Karpas-422 (cell line): ENCODE data around the gene CPXM1. TPM values are rescaled to one million over a fixed set of nuclear protein-coding genes. Genes with fewer than 3 reads are reported as not detected.

Experiments
- DNase-seq: peaks from one replicate; pipeline ENCODE4 v3.0.0-alpha.2; 2015
- H2AFZ ChIP-seq: fragments of 200-600 bp; sonication (generic); 2 replicates; pipeline ENCODE4 v1.6.1; 2014; ENCODE audit warnings: antibody characterized with exemption, low read length, mixed read lengths
- H3K27ac ChIP-seq: fragments of 200-600 bp; sonication (generic); 2 replicates; pipeline ENCODE4 v1.5.1; 2014; ENCODE audit warnings: mild to moderate bottlenecking, low read length, moderate library complexity
- H3K27me3 ChIP-seq: fragments of 200-600 bp; sonication (generic); 2 replicates; pipeline ENCODE4 v1.6.1; 2014; ENCODE audit warnings: low read length, mixed read lengths
- H3K36me3 ChIP-seq: fragments of 200-600 bp; sonication (generic); 2 replicates; pipeline ENCODE4 v1.6.1; 2014; ENCODE audit warnings: low read length, mixed read lengths; ENCODE audit not compliant: insufficient read depth
- H3K4me1 ChIP-seq: fragments of 200-600 bp; sonication (generic); 2 replicates; pipeline ENCODE4 v1.6.1; 2014; ENCODE audit warnings: mild to moderate bottlenecking, low read length, mixed read lengths
- H3K4me2 ChIP-seq: fragments of 200-600 bp; sonication (generic); 2 replicates; pipeline ENCODE4 v1.6.1; 2014; ENCODE audit warnings: low read length, low read depth, mild to moderate bottlenecking; ENCODE audit not compliant: poor library complexity, severe bottlenecking
- H3K4me3 ChIP-seq: fragments of 200-600 bp; sonication (generic); 2 replicates; pipeline ENCODE4 v1.5.1; 2014; ENCODE audit warnings: mild to moderate bottlenecking, antibody characterized with exemption, low read length, mixed read lengths
- H3K79me2 ChIP-seq: fragments of 200-600 bp; sonication (generic); 2 replicates; pipeline ENCODE4 v1.6.1; 2014; ENCODE audit warnings: mild to moderate bottlenecking, low read length, mixed read lengths
- H3K9ac ChIP-seq: fragments of 200-600 bp; sonication (generic); 2 replicates; pipeline ENCODE4 v1.6.0; 2014; ENCODE audit warnings: low read length
- H3K9me2 ChIP-seq: fragments of 200-600 bp; sonication (generic), shearing (Covaris generic); replicated peaks from 2 replicates; pipeline ENCODE4 v1.6.0; 2014; ENCODE audit warnings: mild to moderate bottlenecking, low read length, moderate library complexity; ENCODE audit not compliant: insufficient read depth
- H3K9me3 ChIP-seq: fragments of 300-700, 200-600 bp; sonication (generic); 2 replicates; pipeline ENCODE4 v1.6.1; 2014; ENCODE audit warnings: low read length, mixed read lengths
- H4K20me1 ChIP-seq: fragments of 200-600 bp; sonication (generic); 2 replicates; pipeline ENCODE4 v1.6.1; 2014; ENCODE audit warnings: mild to moderate bottlenecking, antibody characterized with exemption, low read length, low read depth; ENCODE audit not compliant: insufficient read depth
- total RNA-seq: library from RNA; depleted of rRNA; stranded (reverse); fragments of >200 nt; shearing (Covaris generic); gene quantifications from 2 replicates; pipeline ENCODE4 v1.2.3, GENCODE V29; 2014; ENCODE audit warnings: low replicate concordance

Gene CPXM1
- total RNA-seq, 1 experiment from 2014 or later = not detected

DNA sequence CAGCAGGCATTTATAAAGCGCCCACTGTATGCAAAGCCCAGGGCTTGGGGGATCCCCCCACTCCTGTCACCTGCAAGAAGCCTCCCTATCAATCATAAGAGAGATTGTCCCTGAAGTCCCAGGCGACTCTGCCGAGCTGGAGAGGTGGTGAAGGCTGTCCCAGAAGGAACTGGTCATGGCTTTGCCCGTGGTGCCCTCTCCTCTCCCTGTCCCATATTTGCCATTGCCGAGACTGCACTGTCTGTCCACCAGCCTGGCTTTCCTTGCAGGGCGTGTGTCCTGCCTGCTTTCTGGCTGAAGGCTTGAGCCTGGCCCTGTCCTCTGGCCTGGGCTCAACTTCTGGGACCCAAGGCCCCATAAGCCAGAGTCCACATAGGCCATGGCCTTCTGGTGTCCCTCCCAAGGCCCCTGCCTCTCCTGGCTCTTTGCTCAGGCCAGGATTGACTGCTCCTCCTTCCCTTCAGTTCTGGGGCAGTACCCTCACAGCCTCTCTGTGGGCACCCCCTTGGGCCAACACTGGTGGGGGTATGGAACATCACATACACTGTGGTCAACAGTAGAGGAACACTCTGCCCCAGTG is 46.9 kb downstream of the CPXM1 start:
- peak overlapping the region; percentile 76 for H3K4me2 ChIP-seq

DNA sequence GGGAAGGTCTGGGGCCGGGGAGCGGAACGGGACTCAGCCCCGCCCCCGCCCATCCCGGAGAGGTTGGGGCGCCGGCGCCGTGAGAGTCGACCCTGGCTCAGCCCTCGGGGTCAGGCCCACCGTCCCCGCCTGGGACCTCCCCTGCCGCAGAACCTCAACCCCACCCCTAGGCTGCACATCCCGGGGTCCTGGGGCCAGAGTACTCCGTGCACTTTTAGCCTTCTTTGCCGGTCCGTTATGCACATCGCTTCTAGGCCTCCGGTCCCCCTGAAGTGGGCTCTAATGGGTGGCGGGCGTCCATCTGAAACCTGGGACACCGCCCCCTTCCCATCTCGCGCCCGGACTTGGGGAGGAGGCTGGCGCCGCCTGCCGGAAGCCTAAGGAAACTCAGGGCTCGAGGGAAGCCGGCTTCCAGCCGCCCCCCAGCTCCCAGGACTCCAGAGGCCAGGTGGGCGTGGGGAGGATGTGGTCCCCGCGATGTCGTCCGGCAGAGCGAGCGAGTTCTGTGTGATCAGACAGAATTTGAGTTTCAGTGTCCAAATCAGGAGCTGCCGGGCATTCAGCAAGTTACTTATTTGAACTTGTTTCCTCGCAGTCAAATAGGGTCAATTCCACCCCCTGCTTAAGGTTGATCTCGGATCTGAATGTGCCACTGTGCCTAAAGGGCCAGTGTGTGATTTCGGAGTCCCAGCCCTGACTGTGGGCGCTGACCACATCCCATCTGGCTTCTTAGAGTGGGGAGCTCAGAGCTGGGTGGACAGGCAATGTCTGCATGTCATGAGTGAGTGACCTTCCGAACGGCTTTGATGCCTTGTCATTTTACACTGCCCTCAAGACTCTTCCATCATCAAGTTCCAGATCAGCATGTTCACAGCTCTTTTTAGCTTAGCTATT is 47.6 kb downstream of the CPXM1 start:
- Histone ChIP-seq H3K79me2 (no peaks in the 10 kb centered on the region), H3K4me3 (peak overlapping the region; percentile 73), H3K27ac (no peak overlapping the region), H4K20me1 (no peaks in the 10 kb centered on the region), H3K9ac (peak overlapping the region; percentile 80), H2AFZ (peak overlapping the region; percentile 63; the same call in 1 of the 2 replicates), H3K9me2 (no peaks in the 10 kb centered on the region), H3K9me3 (no peaks in the 10 kb centered on the region), H3K27me3 (no peaks in the 10 kb centered on the region), H3K4me1 (peaks cover 53% of the 10 kb centered on the region), H3K36me3 (no peaks in the 10 kb centered on the region), H3K4me2 (peak overlapping the region; percentile 76)
- DNase-seq = peak; percentile 91

More for the DNA sequence above, 46.9 kb downstream of the CPXM1 start:
- Histone ChIP-seq H3K9me2 (no peaks in the 10 kb centered on the region), H3K4me3 (no peak overlapping the region; the same call in 1 of the 2 replicates), H3K27me3 (no peaks in the 10 kb centered on the region), H2AFZ (no peak overlapping the region), H3K79me2 (no peaks in the 10 kb centered on the region), H3K9ac (no peak overlapping the region), H3K4me1 (peaks cover 47% of the 10 kb centered on the region), H3K36me3 (no peaks in the 10 kb centered on the region), H3K27ac (no peak overlapping the region), H4K20me1 (no peaks in the 10 kb centered on the region), H3K9me3 (no peaks in the 10 kb centered on the region)
- no peak for DNase-seq

DNA sequence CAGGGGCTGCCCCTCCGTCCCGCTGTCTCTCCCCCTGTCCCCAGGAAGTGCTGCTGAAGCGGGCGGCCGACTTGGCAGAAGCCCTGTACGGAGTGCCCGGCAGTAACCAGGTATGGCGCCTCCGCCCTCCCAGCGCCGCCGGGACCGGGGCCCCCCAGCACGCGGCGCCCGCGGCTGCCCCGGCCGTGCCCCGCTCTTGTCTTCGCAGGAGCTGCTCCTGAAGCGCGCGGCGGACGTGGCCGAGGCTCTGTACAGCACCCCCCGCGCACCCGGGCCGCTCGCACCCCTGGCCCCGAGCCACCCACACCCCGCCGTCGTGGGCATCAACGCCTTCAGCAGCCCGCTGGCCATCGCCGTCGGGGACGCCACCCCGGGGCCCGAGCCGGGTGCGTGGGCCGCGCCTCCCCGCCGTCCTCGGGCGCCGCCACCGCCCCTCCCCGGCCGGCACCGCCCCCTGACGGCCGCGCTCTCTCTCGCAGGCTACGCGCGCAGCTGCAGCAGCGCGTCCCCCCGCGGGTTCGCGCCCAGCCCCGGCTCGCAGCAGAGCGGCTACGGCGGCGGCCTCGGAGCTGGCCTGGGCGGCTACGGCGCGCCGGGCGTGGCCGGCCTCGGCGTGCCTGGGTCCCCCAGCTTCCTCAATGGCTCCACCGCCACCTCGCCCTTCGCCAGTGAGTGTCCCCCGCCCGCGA is 48.4 kb downstream of the CPXM1 start:
- peak; percentile 90 for DNase-seq
- H3K4me1 ChIP-seq = peaks cover 61% of the 10 kb centered on the region
- no peaks in the 10 kb centered on the region for H4K20me1 ChIP-seq
- H3K4me2 ChIP-seq = peak overlapping the region; percentile 76
- no peaks in the 10 kb centered on the region for H3K9me3 ChIP-seq
- peak overlapping the region; percentile 63; the same call in 1 of the 2 replicates for H2AFZ ChIP-seq
- peak overlapping the region; percentile 73 for H3K4me3 ChIP-seq
- H3K9ac ChIP-seq = peak overlapping the region; percentile 80
- no peaks in the 10 kb centered on the region for H3K36me3 ChIP-seq
- peak overlapping the region; percentile 95 for H3K27ac ChIP-seq
- no peaks in the 10 kb centered on the region for H3K27me3 ChIP-seq
- no peaks in the 10 kb centered on the region for H3K9me2 ChIP-seq
- H3K79me2 ChIP-seq = no peaks in the 10 kb centered on the region

DNA sequence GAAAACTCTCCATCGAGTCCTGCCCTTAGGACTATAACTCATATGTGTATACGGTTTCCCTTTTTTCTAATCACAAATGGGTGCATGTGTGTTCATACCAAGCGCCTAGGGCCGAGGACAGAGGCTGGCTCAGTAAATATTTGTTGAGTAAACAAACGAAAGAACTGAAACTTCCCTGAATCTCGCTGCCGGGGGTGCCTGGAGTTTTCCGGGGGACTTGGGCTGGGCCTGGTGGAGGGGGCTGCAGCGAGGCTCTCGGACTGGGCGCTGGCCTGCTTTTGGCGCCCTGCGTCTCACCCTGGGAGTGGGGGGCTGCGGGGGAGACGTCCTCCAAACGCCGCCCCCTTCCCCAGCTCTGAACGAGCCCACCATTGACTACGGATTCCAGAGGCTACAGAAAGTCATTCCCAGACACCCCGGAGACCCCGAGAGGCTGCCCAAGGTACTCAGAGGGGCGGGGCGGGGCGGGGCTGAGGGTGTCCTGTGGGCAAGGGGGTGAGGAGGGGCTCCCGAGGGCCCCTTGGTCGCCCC is 49.0 kb downstream of the CPXM1 start:
- H3K4me1 ChIP-seq = peaks cover 67% of the 10 kb centered on the region
- H3K4me2 ChIP-seq = peak overlapping the region; percentile 76
- H3K36me3 ChIP-seq = no peaks in the 10 kb centered on the region
- no peak for DNase-seq
- peak overlapping the region; percentile 65; the same call in 1 of the 2 replicates for H2AFZ ChIP-seq
- H3K27ac ChIP-seq = peak overlapping the region; percentile 95
- no peaks in the 10 kb centered on the region for H3K9me2 ChIP-seq
- peak overlapping the region; percentile 80 for H3K9ac ChIP-seq
- H3K4me3 ChIP-seq = peak overlapping the region; percentile 52
- no peaks in the 10 kb centered on the region for H4K20me1 ChIP-seq
- H3K79me2 ChIP-seq = no peaks in the 10 kb centered on the region
- no peaks in the 10 kb centered on the region for H3K27me3 ChIP-seq
- H3K9me3 ChIP-seq = no peaks in the 10 kb centered on the region

DNA sequence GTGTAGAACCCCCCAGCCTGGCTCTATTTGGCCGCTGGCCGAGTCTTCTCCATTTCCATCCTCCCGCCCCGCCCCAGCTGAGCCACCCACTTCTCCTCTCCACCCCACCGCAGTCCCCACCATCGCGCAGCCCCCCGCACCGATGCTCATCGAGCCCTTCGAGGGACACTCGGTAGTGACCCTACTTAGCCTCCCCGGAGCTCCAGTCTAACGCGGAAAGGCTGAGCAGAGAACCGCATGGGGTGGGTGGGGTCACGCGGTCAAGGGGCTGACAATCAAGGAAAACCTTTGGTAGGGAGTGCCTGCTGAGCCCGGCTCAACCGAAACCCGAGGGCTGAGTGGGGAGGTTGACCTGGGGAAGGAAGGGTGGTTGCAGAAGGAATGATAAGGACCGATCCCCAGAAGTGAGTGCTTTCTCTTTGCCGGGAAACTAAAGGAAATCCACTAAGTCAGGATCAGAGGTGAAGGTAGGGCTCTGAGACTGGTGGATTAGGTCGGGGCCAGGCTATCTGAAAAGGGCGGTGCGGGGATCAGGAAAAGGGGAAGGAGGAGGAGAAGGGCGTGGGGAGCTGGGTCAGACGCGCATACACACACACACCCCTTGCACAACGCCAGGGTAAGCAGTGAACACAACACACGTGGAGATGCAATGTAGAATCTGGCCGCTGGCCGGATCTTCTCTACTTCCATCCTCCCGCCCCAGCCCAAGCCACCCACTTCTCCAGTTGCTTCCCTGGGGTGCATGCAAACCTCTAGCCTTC is 49.8 kb downstream of the CPXM1 start:
- Histone ChIP-seq H3K9ac (peak overlapping the region; percentile 80), H3K4me3 (peak overlapping the region; percentile 52), H3K9me2 (no peaks in the 10 kb centered on the region), H3K9me3 (no peaks in the 10 kb centered on the region), H2AFZ (peak overlapping the region; percentile 65; the same call in 1 of the 2 replicates), H3K27ac (peak overlapping the region; percentile 95), H3K4me2 (peak overlapping the region; percentile 76), H3K4me1 (peaks cover 75% of the 10 kb centered on the region), H3K79me2 (no peaks in the 10 kb centered on the region), H4K20me1 (no peaks in the 10 kb centered on the region), H3K27me3 (no peaks in the 10 kb centered on the region), H3K36me3 (no peaks in the 10 kb centered on the region)
- peak; percentile 89 for DNase-seq

DNA sequence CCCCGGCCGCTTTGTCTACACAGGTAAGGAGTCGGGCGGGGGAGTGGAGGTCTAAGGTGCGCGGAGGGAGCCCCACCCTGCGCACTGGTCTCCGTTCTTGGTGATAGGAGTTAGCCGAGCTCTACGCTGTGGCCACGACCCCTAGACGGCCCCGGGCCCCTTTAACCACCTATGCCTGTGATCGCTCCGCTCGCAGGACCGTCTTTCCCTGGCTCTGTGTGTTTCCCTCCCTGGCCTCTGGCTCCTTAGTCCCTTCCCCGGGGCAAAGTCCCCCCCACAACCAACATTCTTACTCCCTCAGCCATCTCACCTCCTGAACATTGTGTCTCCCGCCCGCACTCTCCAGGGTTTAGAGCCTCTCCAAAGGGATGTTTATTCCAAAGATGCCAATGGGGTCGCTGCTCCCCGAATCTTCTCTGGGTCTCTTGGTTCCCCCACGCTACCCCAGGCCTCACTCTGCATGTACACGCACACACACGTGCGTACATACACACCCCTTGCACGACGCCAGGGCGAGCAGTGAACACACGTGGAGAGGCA is 50.4 kb downstream of the CPXM1 start:
- H2AFZ ChIP-seq = no peak overlapping the region; the same call in 1 of the 2 replicates
- no peaks in the 10 kb centered on the region for H3K9me3 ChIP-seq
- H4K20me1 ChIP-seq = no peaks in the 10 kb centered on the region
- H3K79me2 ChIP-seq = no peaks in the 10 kb centered on the region
- H3K4me3 ChIP-seq = 0 out of 2 replicates have a peak overlapping the region, but pooled peaks have one; percentile 52
- peak overlapping the region; percentile 95 for H3K27ac ChIP-seq
- no peaks in the 10 kb centered on the region for H3K9me2 ChIP-seq
- no peak for DNase-seq
- no peaks in the 10 kb centered on the region for H3K36me3 ChIP-seq
- peak overlapping the region; percentile 76 for H3K4me2 ChIP-seq
- H3K4me1 ChIP-seq = peaks cover 81% of the 10 kb centered on the region
- H3K9ac ChIP-seq = peak overlapping the region; percentile 80; the same call in 1 of the 2 replicates
- no peaks in the 10 kb centered on the region for H3K27me3 ChIP-seq

DNA sequence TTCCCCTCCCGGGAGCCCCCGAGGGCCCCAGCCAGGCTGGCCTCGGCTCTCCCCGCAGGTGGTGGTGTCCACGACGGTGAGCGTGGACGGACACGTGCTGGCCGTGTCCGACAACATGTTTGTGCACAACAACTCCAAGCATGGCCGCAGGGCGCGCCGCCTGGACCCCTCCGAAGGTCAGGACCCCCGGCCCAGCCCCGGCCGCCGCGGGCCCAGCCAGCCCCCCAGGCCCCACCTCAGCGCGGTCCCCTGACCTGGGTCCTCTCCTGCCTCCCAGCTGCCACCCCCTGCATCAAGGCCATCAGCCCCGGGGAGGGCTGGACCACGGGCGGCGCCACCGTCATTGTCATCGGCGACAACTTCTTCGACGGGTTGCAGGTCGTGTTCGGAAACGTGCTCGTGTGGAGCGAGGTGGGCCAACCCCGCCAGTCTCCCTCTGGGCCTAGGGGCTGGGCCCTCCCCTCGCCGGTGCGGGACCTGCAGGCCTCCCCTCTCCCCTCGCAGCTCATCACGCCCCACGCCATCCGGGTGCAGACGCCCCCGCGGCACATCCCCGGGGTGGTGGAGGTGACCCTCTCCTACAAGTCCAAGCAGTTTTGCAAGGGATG is 51.0 kb downstream of the CPXM1 start:
- Histone ChIP-seq H3K4me2 (peak overlapping the region; percentile 67), H3K9ac (peak overlapping the region; percentile 73), H2AFZ (no peak overlapping the region), H3K4me3 (peak overlapping the region; percentile 46; the same call in 1 of the 2 replicates), H3K36me3 (no peaks in the 10 kb centered on the region), H3K27ac (peak overlapping the region; percentile 95), H3K27me3 (no peaks in the 10 kb centered on the region), H3K9me2 (no peaks in the 10 kb centered on the region), H3K4me1 (peaks cover 87% of the 10 kb centered on the region), H3K79me2 (no peaks in the 10 kb centered on the region), H4K20me1 (no peaks in the 10 kb centered on the region), H3K9me3 (no peaks in the 10 kb centered on the region)
- DNase-seq = no peak
